HepG2 (cell line): ENCODE results near the gene KANK4. TPM values are rescaled to one million over a fixed set of nuclear protein-coding genes. Genes with fewer than 3 reads are reported as not detected.
A peak's percentile ranks its signal among the peaks of the same experiment; 100 is the strongest.

Experiments used
- BRD4 ChIP-seq: sonication (generic); formaldehyde crosslinking; IDR thresholded peaks from 2 replicates; pipeline ENCODE4 v1.4.0; 2020; ENCODE audit warnings: missing genetic modification reagents
- IKZF4 ChIP-seq: sonication (generic); formaldehyde crosslinking; IDR thresholded peaks from 2 replicates; pipeline ENCODE4 v1.5.1; 2020; ENCODE audit warnings: borderline replicate concordance, mild to moderate bottlenecking, low read depth, missing genetic modification reagents; ENCODE audit errors: not compliant biosample characterization
- MIER2 ChIP-seq: IDR thresholded peaks from 2 replicates; pipeline ENCODE4 v1.6.1; 2016; ENCODE audit warnings: missing biosample characterization, missing genetic modification reagents
- RARA ChIP-seq: IDR thresholded peaks from 2 replicates; pipeline ENCODE4 v1.6.1; 2016; ENCODE audit warnings: missing genetic modification reagents, missing compliant biosample characterization
- SAP130 ChIP-seq: IDR thresholded peaks from 2 replicates; pipeline ENCODE4 v1.6.1; 2016; ENCODE audit warnings: low read depth
- SIX4 ChIP-seq: sonication (generic); formaldehyde crosslinking; IDR thresholded peaks from 2 replicates; pipeline ENCODE4 v1.4.0; 2020; ENCODE audit warnings: missing genetic modification reagents
- STAG1 ChIP-seq: sonication (generic); formaldehyde crosslinking; IDR thresholded peaks from 2 replicates; pipeline ENCODE4 v1.4.0; 2020; ENCODE audit warnings: missing genetic modification reagents
- TSC22D2 ChIP-seq: sonication (generic); formaldehyde crosslinking; IDR thresholded peaks from 2 replicates; pipeline ENCODE4 v1.5.1; 2020; ENCODE audit warnings: missing genetic modification reagents, mild to moderate bottlenecking, borderline replicate concordance
- WIZ ChIP-seq: sonication (generic); formaldehyde crosslinking; IDR thresholded peaks from 2 replicates; pipeline ENCODE4 v1.5.1; 2020; ENCODE audit warnings: mild to moderate bottlenecking, missing genetic modification reagents
- ZFYVE20 ChIP-seq: sonication (generic); formaldehyde crosslinking; IDR thresholded peaks from 2 replicates; pipeline ENCODE4 v1.8.0; 2023; ENCODE audit warnings: low read depth, mild to moderate bottlenecking, moderate library complexity, missing genetic modification reagents, borderline replicate concordance
- ZNF337 ChIP-seq: sonication (generic); formaldehyde crosslinking; IDR thresholded peaks from 2 replicates; pipeline ENCODE4 v1.5.1; 2020; ENCODE audit warnings: missing genetic modification reagents, low read depth, mild to moderate bottlenecking, borderline replicate concordance
- ZNF572 ChIP-seq: sonication (generic); formaldehyde crosslinking; IDR thresholded peaks from 2 replicates; pipeline ENCODE4 v1.5.1; 2020; ENCODE audit warnings: mild to moderate bottlenecking, missing genetic modification reagents
- ZNF768 ChIP-seq: sonication (generic); formaldehyde crosslinking; IDR thresholded peaks from 2 replicates; pipeline ENCODE4 v1.4.0; 2020; ENCODE audit warnings: missing genetic modification reagents
- polyA plus RNA-seq, 8 experiments: library from polyadenylated mRNA; depleted of rRNA in 3 of 8; stranded (reverse) in 7 of 8; unstranded in 1 of 8; fragments of >200 nt; fragmentation: Illumina TruSeq in 4 of 8; extraction: Trizol in 4 of 8; gene quantifications; 2 replicates each; pipeline versions ENCODE4 v1.2.1 to v1.2.3, GENCODE V29; 2011 to 2016; ENCODE audit warnings: low read depth in 4 of 8, missing spikeins in 1 of 8, mixed read lengths in 1 of 8; ENCODE audit not compliant: insufficient read depth in 1 of 8
- total RNA-seq, 5 experiments: library from RNA; depleted of rRNA; stranded (reverse); fragments of >200 nt; fragmentation: Illumina TruSeq; extraction: Trizol; gene quantifications; 2 replicates each; pipeline ENCODE4 v1.2.3, GENCODE V29; 2016; ENCODE audit warnings: low read depth in 1 of 5
- TF ChIP-seq, protein P1 (sequence below): sonication (generic); formaldehyde crosslinking; IDR thresholded peaks from 2 replicates; pipeline ENCODE4 v1.8.1; 2023; ENCODE audit warnings: mild to moderate bottlenecking, inconsistent platforms, moderate library complexity, missing genetic modification reagents, borderline replicate concordance
- TF ChIP-seq, protein P2 (sequence below): sonication (generic); formaldehyde crosslinking; IDR thresholded peaks from 2 replicates; pipeline ENCODE4 v1.8.1; 2023; ENCODE audit warnings: mild to moderate bottlenecking, missing genetic modification reagents, borderline replicate concordance
- TF ChIP-seq, protein P3 (sequence below): IDR thresholded peaks from 2 replicates; pipeline ENCODE4 v1.6.1; 2016; ENCODE audit warnings: missing biosample characterization, missing genetic modification reagents, low read depth
- TF ChIP-seq, protein P4 (sequence below): sonication (generic); formaldehyde crosslinking; IDR thresholded peaks from 2 replicates; pipeline ENCODE4 v1.4.0; 2020; ENCODE audit warnings: missing genetic modification reagents, borderline replicate concordance
- TF ChIP-seq, protein P5 (sequence below): sonication (generic); formaldehyde crosslinking; IDR thresholded peaks from 2 replicates; pipeline ENCODE4 v1.4.0; 2020; ENCODE audit warnings: missing genetic modification reagents
- TF ChIP-seq, protein P6 (sequence below): sonication (generic); formaldehyde crosslinking; IDR thresholded peaks from 2 replicates; pipeline ENCODE4 v1.4.0; 2020; ENCODE audit warnings: low read depth, mild to moderate bottlenecking, missing genetic modification reagents

KANK4 gene
- total and polyA plus RNA-seq, 2 of the 13 experiments (the other 11 are each of a cell fraction or from before 2014, with no cell fraction given) = 16.1 to 25.7 TPM

DNA sequence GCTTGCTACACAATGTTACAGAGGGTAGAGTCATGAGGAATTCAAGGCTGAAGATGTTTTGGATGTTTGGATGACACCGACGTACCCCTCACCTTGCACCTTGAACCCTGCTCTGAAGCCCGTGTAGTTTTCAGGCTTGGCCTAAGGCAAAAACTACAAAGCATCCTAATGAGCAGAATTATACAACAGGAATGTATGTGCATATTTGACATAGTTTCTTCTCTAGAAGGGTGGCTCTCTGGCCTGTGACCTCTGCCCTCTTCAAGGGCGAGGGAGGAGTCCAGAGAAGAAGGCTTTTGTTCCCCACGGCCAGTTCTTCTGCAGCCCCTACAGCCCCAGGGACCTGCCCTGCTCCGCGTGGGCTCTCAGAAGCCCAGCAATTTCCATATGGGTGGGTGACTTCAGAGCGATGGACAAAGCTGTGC is 81.3 kb downstream of the KANK4 start (continued):
- TF ChIP-seq, protein P1, sequence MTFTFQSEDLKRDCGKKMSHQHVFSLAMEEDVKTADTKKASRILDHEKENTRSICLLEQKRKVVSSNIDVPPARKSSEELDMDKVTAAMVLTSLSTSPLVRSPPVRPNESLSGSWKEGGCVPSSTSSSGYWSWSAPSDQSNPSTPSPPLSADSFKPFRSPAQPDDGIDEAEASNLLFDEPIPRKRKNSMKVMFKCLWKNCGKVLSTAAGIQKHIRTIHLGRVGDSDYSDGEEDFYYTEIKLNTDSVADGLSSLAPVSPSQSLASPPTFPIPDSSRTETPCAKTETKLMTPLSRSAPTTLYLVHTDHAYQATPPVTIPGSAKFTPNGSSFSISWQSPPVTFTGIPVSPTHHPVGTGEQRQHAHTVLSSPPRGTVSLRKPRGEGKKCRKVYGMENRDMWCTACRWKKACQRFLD = no peak
- TF ChIP-seq TSC22D2 (CRISPR knock-in tag) (no peak), ZNF572 (CRISPR knock-in tag) (no peak), ZFYVE20 (no peak), RARA (CRISPR knock-in tag) (peak; percentile 92), IKZF4 (no peak), BRD4 (CRISPR knock-in tag) (no peak), MIER2 (CRISPR knock-in tag) (peak; percentile 38), SIX4 (CRISPR knock-in tag) (peak; percentile 73), SAP130 (peak; percentile 64; the same call in 1 of the 2 replicates), WIZ (CRISPR knock-in tag) (no peak), ZNF768 (CRISPR knock-in tag) (peak; percentile 67), STAG1 (CRISPR knock-in tag) (peak; percentile 21; the same call in 1 of the 2 replicates), ZNF337 (CRISPR knock-in tag) (no peak)
- TF ChIP-seq, protein P2, sequence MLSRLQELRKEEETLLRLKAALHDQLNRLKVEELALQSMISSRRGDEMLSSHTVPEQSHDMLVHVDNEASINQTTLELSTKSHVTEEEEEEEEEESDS = peak; percentile 89; the same call in 1 of the 2 replicates
- TF ChIP-seq, protein P3, sequence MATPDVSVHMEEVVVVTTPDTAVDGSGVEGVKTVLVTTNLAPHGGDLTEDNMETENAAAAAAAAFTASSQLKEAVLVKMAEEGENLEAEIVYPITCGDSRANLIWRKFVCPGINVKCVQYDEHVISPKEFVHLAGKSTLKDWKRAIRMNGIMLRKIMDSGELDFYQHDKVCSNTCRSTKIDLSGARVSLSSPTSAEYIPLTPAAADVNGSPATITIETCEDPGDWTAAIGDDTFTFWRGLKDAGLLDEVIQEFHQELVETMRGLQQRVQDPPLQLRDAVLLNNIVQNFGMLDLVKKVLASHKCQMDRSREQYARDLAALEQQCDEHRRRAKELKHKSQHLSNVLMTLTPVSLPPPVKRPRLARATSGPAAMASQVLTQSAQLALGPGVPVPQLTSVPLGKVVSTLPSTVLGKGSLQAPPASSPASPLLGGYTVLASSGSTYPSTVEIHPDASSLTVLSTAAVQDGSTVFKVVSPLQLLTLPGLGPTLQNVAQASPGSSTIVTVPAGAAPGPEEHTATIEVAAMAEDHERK (CRISPR knock-in tag) = no peak
- TF ChIP-seq, protein P4, sequence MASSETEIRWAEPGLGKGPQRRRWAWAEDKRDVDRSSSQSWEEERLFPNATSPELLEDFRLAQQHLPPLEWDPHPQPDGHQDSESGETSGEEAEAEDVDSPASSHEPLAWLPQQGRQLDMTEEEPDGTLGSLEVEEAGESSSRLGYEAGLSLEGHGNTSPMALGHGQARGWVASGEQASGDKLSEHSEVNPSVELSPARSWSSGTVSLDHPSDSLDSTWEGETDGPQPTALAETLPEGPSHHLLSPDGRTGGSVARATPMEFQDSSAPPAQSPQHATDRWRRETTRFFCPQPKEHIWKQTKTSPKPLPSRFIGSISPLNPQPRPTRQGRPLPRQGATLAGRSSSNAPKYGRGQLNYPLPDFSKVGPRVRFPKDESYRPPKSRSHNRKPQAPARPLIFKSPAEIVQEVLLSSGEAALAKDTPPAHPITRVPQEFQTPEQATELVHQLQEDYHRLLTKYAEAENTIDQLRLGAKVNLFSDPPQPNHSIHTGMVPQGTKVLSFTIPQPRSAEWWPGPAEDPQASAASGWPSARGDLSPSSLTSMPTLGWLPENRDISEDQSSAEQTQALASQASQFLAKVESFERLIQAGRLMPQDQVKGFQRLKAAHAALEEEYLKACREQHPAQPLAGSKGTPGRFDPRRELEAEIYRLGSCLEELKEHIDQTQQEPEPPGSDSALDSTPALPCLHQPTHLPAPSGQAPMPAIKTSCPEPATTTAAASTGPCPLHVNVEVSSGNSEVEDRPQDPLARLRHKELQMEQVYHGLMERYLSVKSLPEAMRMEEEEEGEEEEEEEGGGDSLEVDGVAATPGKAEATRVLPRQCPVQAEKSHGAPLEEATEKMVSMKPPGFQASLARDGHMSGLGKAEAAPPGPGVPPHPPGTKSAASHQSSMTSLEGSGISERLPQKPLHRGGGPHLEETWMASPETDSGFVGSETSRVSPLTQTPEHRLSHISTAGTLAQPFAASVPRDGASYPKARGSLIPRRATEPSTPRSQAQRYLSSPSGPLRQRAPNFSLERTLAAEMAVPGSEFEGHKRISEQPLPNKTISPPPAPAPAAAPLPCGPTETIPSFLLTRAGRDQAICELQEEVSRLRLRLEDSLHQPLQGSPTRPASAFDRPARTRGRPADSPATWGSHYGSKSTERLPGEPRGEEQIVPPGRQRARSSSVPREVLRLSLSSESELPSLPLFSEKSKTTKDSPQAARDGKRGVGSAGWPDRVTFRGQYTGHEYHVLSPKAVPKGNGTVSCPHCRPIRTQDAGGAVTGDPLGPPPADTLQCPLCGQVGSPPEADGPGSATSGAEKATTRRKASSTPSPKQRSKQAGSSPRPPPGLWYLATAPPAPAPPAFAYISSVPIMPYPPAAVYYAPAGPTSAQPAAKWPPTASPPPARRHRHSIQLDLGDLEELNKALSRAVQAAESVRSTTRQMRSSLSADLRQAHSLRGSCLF (CRISPR knock-in tag) = no peak
- TF ChIP-seq, protein P5, sequence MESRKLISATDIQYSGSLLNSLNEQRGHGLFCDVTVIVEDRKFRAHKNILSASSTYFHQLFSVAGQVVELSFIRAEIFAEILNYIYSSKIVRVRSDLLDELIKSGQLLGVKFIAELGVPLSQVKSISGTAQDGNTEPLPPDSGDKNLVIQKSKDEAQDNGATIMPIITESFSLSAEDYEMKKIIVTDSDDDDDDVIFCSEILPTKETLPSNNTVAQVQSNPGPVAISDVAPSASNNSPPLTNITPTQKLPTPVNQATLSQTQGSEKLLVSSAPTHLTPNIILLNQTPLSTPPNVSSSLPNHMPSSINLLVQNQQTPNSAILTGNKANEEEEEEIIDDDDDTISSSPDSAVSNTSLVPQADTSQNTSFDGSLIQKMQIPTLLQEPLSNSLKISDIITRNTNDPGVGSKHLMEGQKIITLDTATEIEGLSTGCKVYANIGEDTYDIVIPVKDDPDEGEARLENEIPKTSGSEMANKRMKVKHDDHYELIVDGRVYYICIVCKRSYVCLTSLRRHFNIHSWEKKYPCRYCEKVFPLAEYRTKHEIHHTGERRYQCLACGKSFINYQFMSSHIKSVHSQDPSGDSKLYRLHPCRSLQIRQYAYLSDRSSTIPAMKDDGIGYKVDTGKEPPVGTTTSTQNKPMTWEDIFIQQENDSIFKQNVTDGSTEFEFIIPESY = peak; percentile 40; the same call in 1 of the 2 replicates
- TF ChIP-seq, protein P6, sequence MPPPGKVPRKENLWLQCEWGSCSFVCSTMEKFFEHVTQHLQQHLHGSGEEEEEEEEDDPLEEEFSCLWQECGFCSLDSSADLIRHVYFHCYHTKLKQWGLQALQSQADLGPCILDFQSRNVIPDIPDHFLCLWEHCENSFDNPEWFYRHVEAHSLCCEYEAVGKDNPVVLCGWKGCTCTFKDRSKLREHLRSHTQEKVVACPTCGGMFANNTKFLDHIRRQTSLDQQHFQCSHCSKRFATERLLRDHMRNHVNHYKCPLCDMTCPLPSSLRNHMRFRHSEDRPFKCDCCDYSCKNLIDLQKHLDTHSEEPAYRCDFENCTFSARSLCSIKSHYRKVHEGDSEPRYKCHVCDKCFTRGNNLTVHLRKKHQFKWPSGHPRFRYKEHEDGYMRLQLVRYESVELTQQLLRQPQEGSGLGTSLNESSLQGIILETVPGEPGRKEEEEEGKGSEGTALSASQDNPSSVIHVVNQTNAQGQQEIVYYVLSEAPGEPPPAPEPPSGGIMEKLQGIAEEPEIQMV = no peak
